IMR-90 (cell line): Measurements from ENCODE around the gene RNF38.

Experiments
- CEBPB ChIP-seq: IDR thresholded peaks from 2 replicates; pipeline ENCODE4 v1.6.1; 2012; ENCODE audit warnings: low read depth, low read length, improper control_type of control experiment
- CTCF ChIP-seq: conservative IDR thresholded peaks from 2 replicates; pipeline ENCODE4 v1.5.1; 2012; ENCODE audit warnings: mild to moderate bottlenecking, low read depth, low read length, improper control_type of control experiment
- POLR2A ChIP-seq: IDR thresholded peaks from 2 replicates; pipeline ENCODE4 v1.6.1; 2012; ENCODE audit warnings: mild to moderate bottlenecking, low read depth, low read length
- USF2 ChIP-seq: fragments of 150-350 bp; IDR thresholded peaks from 2 replicates; pipeline ENCODE4 v1.6.1; 2017; ENCODE audit warnings: mild to moderate bottlenecking, antibody characterized with exemption, low read length, low read depth

- TF ChIP-seq USF2 (no peak), CTCF (no peak), POLR2A (no peak), CEBPB (0 out of 2 replicates have a peak, but pooled peaks have one; percentile 11)
Measured at GRCh38 chr9:36318212-36318802, 81.8 kb downstream of the RNF38 start.
